Measurements from ENCODE around the gene FIZ1.

GRCh38 chr19:55617426-55617825 lies 18.1 kb upstream of the FIZ1 start:
- TF ChIP-seq CTCF (conservative IDR thresholded peaks at IDR 0.05; ENCODE audit: low read length) (no peak), EZH2phosphoT487 (IDR thresholded peaks at IDR 0.05; ENCODE audit: borderline replicate concordance, low read depth, low read length) (no peak)
